CD4-positive, alpha-beta T cell treated with Interleukin-17A for 4 hours (primary cell): ENCODE measurements around the gene FAM83D.
A peak's percentile ranks its signal among the peaks of the same experiment; 100 is the strongest.
"Not testable (repeated sequence)": the region's sequence is repeated elsewhere in the genome, so short reads cannot be mapped to it uniquely, and the experiment has no call there.

Experiments
- DNase-seq: peaks from one replicate; pipeline ENCODE4 v3.0.0-alpha.2; 2020; ENCODE audit warnings: mixed read lengths

Gene FAM83D

GRCh38 chr20:38935967-38936407 is 9.8 kb downstream of the FAM83D start:
- DNase-seq = no peak

DNA sequence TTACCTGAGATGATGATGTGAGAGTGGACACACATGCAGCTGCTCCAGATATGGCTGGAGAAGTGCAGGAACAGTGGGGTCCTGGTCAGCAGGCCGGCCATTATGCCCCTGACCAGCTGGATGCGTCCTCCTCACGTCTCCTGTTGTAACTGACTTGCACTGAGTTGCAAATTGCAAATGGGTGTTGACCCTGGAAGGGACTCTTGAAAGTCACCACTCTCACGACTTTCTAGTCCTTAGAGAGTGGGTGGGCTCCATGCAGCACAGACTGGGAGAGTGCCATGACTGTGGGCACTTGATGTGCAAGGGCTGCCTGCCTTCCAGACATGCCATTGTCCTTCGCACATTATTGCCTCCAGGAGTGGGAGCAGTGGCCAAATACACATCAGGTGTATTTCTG is 10.8 kb downstream of the FAM83D start:
- DNase-seq = no peak

DNA sequence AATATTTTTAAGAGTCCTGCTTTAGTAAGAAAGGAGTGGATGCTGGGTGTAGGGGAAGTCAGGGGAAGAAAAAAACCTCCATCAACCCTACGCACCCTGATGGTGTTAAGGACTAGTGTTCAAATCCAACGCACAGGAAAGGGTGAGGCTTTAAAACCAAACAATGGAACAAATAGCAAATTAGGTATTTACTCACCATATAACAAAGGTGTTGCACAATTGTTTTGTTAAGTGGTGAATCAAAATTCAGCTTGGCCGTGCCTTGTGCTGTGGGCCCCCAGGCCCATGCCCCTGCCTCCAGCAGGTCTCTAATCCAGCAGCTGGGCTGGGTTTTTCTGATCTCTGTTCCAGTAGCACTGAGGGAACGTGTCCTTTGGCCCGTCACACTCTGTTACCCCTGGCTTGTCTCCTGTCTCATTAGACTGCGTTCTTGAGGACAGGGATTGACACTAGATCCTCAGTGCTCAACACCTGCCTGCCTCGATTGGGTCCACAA is 11.8 kb downstream of the FAM83D start:
- DNase-seq = no peak

GRCh38 chr20:38939686-38940085 is 13.5 kb downstream of the FAM83D start:
- no peak for DNase-seq

- DNase-seq = no peak
These were observed 14.4 kb downstream of the FAM83D start for GRCh38 chr20:38940644-38941043.

- no peak for DNase-seq
These were observed 15.6 kb downstream of the FAM83D start for GRCh38 chr20:38941726-38942389.

DNA sequence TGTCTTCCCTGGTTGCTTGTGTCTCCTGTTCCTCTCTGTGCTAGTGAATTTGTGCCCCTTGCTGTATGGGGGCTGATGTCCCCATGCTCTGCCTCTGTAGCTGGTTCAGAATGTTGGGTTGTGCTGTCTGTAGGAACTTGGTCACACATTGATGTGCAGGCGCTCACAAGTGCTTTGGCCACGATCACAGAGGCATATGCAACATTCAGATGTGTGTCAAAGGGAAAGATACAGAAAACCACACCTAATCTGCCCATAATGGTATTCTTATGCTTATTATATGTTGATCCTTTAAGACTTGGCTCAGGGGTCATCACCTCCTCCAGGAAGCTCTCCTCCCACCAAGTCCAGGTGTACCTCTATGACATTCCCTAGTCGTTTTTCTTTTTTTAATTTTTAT is 18.8 kb downstream of the FAM83D start:
- no peak for DNase-seq

GRCh38 chr20:38946836-38947235 is 20.6 kb downstream of the FAM83D start:
- no peak for DNase-seq

DNA sequence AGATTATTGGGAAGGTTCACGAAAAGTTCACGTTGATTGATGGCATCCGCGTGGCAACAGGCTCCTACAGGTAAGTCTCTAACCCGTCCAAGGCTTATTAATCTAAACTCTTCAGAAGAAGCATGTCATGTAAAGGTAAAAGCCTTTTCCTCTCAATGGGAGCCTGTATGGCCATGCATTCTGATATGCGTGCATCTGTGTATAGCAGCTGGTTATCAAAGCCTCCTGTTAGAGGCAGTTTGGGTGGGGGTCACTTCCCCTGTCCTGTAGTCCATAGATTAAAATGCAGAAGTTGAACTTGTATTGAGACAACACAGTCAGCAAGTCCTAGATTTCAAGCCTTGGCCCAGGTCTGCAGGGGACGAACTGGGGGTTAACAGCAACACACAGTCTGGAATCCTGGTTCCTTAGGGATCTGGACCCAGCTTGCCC is 21.7 kb downstream of the FAM83D start:
- no peak for DNase-seq

DNA sequence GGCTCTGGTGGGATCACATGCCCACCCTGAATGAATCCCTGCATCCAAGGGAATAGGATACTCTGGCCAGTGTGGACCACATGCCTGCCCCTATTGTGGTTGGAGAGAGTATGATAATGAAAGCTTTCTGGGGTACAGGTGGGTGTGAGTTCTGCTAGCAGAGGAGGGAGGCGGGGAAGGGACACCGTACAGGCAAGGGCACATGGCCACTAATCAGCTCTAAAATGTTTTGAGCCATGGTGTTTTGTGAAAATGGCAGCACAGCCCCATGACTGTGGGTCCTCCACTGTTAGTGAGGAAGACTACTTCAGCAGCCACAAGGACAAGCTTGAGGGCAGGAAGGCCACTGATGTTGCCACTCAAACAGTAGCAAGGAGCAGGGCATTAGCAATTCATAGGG is 24.0 kb downstream of the FAM83D start:
- DNase-seq = no peak

DNA sequence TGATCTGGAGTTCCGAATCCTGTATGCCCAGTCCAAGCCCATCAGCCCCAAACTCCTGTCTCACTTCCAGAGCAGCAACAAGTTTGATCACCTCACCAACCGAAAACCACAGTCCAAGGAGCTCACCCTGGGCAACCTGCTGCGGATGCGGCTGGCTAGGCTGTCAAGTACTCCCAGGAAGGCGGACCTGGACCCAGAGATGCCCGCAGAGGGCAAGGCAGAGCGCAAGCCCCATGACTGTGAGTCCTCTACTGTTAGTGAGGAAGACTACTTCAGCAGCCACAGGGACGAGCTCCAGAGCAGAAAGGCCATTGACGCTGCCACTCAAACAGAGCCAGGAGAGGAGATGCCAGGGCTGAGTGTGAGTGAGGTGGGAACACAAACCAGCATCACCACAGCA is 25.4 kb downstream of the FAM83D start:
- DNase-seq = no peak

GRCh38 chr20:38952153-38952552 is 25.9 kb downstream of the FAM83D start:
- DNase-seq = no peak

GRCh38 chr20:38953630-38954340 is 27.6 kb downstream of the FAM83D start:
- no peak for DNase-seq

- no peak for DNase-seq
These were observed 31.1 kb downstream of the FAM83D start for GRCh38 chr20:38957235-38957876.

GRCh38 chr20:38957915-38958485 is 31.8 kb downstream of the FAM83D start:
- no peak for DNase-seq

GRCh38 chr20:38960187-38960687 is 34.0 kb downstream of the FAM83D start:
- DNase-seq = not testable (repeated sequence)

GRCh38 chr20:38961530-38962043 is 35.4 kb downstream of the FAM83D start:
- DNase-seq = peak; percentile 34

- DNase-seq = peak; percentile 99
These were observed 36.1 kb downstream of the FAM83D start, which contains the start of gene DHX35 for GRCh38 chr20:38962044-38962927. DHX35 (plus strand) TSS chr20:38962344; CDS start chr20:38962368, 24 bp downstream.

DNA sequence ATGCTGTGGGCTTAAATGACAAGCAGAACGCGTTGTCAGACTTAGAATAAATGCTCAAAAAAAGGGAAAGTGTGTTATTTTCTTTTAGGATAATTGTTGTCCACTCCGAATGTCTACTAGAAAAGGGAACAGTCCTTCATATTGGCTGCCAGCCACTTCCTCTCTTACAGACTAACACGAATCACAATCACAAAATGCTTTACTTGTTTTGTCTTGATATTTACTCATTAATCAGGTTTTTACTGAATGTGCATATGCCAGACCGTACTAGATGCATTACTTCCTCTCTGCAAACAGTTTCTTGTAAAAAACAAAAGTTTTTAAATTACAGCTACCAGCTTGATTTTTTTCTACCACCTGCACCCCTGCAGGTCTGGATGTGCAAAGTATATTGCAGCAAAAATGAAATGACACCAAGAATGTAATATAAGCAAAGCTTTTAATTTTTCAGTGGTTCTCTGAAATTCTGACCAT is 36.7 kb downstream of the FAM83D start:
- no peak for DNase-seq

GRCh38 chr20:38963745-38964144 is 37.5 kb downstream of the FAM83D start:
- DNase-seq = no peak

DNA sequence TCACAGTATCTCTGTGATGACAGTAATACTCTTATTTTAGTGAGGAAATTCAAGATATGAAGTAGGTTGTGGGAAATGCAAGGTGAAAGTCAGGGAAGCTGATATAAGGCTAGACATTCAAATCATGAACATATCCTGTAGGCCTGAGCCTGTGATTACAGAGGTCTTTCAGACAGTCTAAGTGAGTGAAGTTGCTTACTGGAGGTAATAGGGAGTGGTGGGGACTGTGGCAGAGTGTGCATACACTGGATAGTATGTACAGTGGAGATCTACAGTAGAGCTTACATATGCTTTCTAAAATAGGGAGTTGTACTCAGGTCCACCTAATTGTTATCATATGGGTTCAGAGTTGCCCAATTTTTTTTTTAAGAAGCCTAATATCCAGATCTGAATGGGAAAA is 39.0 kb downstream of the FAM83D start:
- DNase-seq = no peak

DNA sequence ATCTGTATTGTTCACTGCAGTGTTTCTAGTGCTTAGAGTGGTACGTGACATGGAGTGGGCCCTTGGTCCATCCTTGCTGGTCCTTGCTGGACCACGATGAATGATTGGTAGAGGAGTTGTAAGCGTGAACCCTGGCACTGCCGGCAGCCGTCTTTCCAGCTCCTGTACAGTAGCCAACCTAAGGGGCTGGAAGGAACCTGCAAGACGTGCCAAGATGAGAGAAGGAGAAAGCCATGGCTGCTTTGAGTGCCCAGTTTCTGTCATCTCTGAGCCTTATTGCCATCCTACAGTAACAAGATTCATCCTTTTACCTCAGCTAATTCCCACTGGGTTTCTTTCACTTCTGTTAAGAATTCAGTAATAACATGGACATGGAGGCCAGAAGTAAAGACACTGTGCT is 41.9 kb downstream of the FAM83D start:
- DNase-seq = no peak
